ENCODE results near the gene DMRTA1. TPM values are rescaled to one million over a fixed set of nuclear protein-coding genes. Genes with fewer than 3 reads are reported as not detected.
"Not testable (repeated sequence)": the region's sequence is repeated elsewhere in the genome, so short reads cannot be mapped to it uniquely, and the experiment has no call there.

Gene DMRTA1
- total and polyA plus RNA-seq, 2 donors from 2014 or later, result 2.3 to 2.6 TPM

- no peak for DNase-seq
- no peaks in the 10 kb centered on the region for H3K4me1 ChIP-seq (ENCODE audit: control insufficient read depth in 2 of 3, insufficient read depth in 2 of 3, low read depth in 1 of 3, low read length in 3 of 3)
- H3K36me3 ChIP-seq (ENCODE audit: control insufficient read depth in 2 of 3, insufficient read depth in 3 of 3, low read length in 3 of 3), result no peaks in the 10 kb centered on the region
- no peak overlapping the region for H3K27ac ChIP-seq (ENCODE audit: low read depth in 2 of 2, low read length in 2 of 2)
- H3K9me3 ChIP-seq (ENCODE audit: control insufficient read depth in 2 of 3, insufficient read depth in 1 of 3, low read length in 3 of 3), result no peaks in the 10 kb centered on the region
- FAIRE-seq, result no peak
- H3K9ac ChIP-seq (ENCODE audit: low read length in 3 of 3), result no peak overlapping the region
- no peak overlapping the region for H3K4me3 ChIP-seq (ENCODE audit: low read length in 3 of 3)
- TF ChIP-seq, protein P1, sequence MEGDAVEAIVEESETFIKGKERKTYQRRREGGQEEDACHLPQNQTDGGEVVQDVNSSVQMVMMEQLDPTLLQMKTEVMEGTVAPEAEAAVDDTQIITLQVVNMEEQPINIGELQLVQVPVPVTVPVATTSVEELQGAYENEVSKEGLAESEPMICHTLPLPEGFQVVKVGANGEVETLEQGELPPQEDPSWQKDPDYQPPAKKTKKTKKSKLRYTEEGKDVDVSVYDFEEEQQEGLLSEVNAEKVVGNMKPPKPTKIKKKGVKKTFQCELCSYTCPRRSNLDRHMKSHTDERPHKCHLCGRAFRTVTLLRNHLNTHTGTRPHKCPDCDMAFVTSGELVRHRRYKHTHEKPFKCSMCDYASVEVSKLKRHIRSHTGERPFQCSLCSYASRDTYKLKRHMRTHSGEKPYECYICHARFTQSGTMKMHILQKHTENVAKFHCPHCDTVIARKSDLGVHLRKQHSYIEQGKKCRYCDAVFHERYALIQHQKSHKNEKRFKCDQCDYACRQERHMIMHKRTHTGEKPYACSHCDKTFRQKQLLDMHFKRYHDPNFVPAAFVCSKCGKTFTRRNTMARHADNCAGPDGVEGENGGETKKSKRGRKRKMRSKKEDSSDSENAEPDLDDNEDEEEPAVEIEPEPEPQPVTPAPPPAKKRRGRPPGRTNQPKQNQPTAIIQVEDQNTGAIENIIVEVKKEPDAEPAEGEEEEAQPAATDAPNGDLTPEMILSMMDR (IDR thresholded peaks at IDR 0.05; ENCODE audit: borderline replicate concordance, extremely low read depth, insufficient read depth), result no peak
- no peaks in the 10 kb centered on the region for H3K27me3 ChIP-seq (ENCODE audit: control insufficient read depth, insufficient read depth, low read length)
- intact Hi-C loops (cut with DNase I), result no loop called here
These were observed 22.0 kb upstream of the DMRTA1 start for GRCh38 chr9:22424616-22425015.

DNA sequence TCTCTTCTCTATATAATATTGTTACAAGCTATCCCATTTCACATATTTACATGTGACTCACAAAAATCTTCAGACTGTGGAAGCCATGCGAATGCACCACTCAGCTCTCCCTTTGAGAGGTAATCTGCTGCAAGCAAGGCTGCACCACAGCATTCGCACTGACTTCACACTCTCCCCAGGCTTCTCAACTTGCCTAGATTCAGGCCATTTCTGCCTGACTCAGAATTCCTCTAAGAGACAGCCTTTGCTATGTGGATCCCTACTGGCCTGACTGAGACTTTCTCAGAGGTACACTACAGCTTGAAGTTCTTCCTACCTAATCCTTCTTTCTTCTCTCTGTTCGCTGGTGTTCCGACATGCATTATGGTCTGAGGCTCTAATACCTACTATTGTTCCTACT, 21.1 kb upstream of the DMRTA1 start:
- Histone ChIP-seq H3K36me3 (ENCODE audit: control insufficient read depth in 2 of 3, insufficient read depth in 3 of 3, low read length in 3 of 3) (no peaks in the 10 kb centered on the region), H3K9ac (ENCODE audit: low read length in 3 of 3) (no peak overlapping the region), H3K4me1 (ENCODE audit: control insufficient read depth in 2 of 3, insufficient read depth in 2 of 3, low read depth in 1 of 3, low read length in 3 of 3) (no peaks in the 10 kb centered on the region), H3K27ac (ENCODE audit: low read depth in 2 of 2, low read length in 2 of 2) (no peak overlapping the region), H3K4me3 (ENCODE audit: low read length in 3 of 3) (no peak overlapping the region), H3K27me3 (ENCODE audit: control insufficient read depth, insufficient read depth, low read length) (no peaks in the 10 kb centered on the region), H3K9me3 (ENCODE audit: control insufficient read depth in 2 of 3, insufficient read depth in 1 of 3, low read length in 3 of 3) (no peaks in the 10 kb centered on the region)
- DNase-seq (no peak), FAIRE-seq (no peak)
- intact Hi-C loops (cut with DNase I), result no loop called here
- TF ChIP-seq, protein P1 (IDR thresholded peaks at IDR 0.05; ENCODE audit: borderline replicate concordance, extremely low read depth, insufficient read depth), result no peak

DNA sequence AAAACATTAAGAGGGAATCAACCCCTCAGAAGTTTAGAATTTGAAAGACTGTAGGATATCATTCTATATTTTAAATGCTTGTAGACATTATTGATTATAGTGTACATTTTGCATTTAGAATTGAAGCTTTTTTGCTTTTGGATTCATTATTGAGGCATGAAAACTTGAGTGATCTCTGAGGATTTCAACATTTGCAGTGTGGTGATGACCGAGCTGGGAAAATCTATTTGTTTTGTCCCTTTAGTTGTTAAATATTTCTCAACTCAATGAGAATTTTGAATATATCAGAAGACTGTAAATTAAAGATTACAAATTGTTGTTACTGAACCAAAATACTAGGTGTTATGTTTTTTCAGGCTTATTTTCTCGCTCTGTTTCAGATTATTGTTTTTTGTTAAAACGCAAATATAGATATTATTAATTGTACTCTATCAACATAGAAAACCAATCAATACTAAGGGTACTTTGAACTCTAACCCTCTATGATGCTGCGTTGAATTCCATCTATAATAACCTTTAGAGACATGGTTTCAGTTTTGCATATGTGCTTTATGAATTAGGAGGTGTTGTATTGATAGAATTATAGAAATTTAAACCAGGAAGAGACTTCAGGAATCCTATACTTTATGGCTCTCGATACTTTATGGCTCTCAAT, 19.3 kb upstream of the DMRTA1 start:
- TF ChIP-seq, protein P1 (IDR thresholded peaks at IDR 0.05; ENCODE audit: borderline replicate concordance, extremely low read depth, insufficient read depth), result no peak
- FAIRE-seq, result no peak

DNA sequence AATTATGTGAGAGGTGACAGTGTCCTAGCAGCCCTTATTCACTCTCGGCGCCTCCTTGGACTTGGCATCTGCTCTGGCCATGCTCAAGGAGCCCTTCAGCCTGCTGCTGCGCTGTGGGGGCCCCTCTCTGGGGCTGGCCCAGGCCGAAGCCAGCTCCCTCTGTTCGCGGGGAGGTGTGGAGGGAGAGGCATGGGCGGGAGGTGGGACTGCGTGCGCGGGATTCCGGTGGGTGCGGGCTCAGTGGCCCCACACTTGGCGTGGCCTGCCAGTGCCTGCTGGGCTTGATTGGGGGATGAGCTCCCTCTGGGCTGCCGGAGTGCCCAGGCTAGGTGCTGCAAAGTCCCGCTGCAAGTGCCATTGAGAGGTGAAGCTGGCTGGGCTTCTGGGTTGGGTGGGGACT, 12.9 kb upstream of the DMRTA1 start:
- DNase-seq (peak in 1 of 5 donors; percentile 70), FAIRE-seq (no peak)
- TF ChIP-seq, protein P1 (IDR thresholded peaks at IDR 0.05; ENCODE audit: borderline replicate concordance, extremely low read depth, insufficient read depth), result no peak
- intact Hi-C loops (cut with DNase I), result no loop called here
- no peaks in the 10 kb centered on the region for H3K36me3 ChIP-seq (ENCODE audit: control insufficient read depth in 2 of 3, insufficient read depth in 3 of 3, low read length in 3 of 3)
- H3K27ac ChIP-seq (ENCODE audit: low read depth in 2 of 2, low read length in 2 of 2), result no peak overlapping the region
- H3K9me3 ChIP-seq (ENCODE audit: control insufficient read depth in 2 of 3, insufficient read depth in 1 of 3, low read length in 3 of 3), result no peaks in the 10 kb centered on the region
- no peak overlapping the region for H3K4me3 ChIP-seq (ENCODE audit: low read length in 3 of 3)
- H3K4me1 ChIP-seq (ENCODE audit: control insufficient read depth in 2 of 3, insufficient read depth in 2 of 3, low read depth in 1 of 3, low read length in 3 of 3), result no peaks in the 10 kb centered on the region
- no peaks in the 10 kb centered on the region for H3K27me3 ChIP-seq (ENCODE audit: control insufficient read depth, insufficient read depth, low read length)
- H3K9ac ChIP-seq (ENCODE audit: low read length in 3 of 3), result no peak overlapping the region

More for the DNA sequence above, 19.3 kb upstream of the DMRTA1 start:
- no peaks in the 10 kb centered on the region for H3K9me3 ChIP-seq (ENCODE audit: control insufficient read depth in 2 of 3, insufficient read depth in 1 of 3, low read length in 3 of 3)
- no peak overlapping the region for H3K9ac ChIP-seq (ENCODE audit: low read length in 3 of 3)
- no peak overlapping the region for H3K27ac ChIP-seq (ENCODE audit: low read depth in 2 of 2, low read length in 2 of 2)
- no peak for DNase-seq
- H3K4me3 ChIP-seq (ENCODE audit: low read length in 3 of 3), result no peak overlapping the region
- H3K27me3 ChIP-seq (ENCODE audit: control insufficient read depth, insufficient read depth, low read length), result no peaks in the 10 kb centered on the region
- H3K36me3 ChIP-seq (ENCODE audit: control insufficient read depth in 2 of 3, insufficient read depth in 3 of 3, low read length in 3 of 3), result no peaks in the 10 kb centered on the region
- intact Hi-C loops (cut with DNase I), result no loop called here
- no peaks in the 10 kb centered on the region for H3K4me1 ChIP-seq (ENCODE audit: control insufficient read depth in 2 of 3, insufficient read depth in 2 of 3, low read depth in 1 of 3, low read length in 3 of 3)

DNA sequence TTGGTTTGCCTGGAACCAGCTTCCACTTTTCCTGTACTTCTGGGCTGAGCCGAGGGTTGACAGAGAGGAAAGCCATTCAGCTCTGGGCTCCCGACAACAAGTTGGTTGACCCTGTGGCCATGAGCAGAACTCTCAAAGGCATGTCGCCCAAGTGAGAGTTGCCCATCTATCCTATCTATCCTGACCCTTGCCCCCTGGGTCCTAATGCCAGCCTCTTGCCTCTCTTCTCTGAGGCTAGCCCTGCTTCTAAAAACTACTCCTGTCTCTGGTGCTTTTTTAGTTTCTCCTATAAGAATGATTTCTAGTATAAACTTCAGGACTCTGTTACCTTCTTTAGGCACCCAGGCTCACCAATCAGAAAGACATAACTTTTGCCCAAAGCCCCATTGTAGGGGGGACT, 11.4 kb upstream of the DMRTA1 start:
- intact Hi-C loops (cut with DNase I), result not testable (repeated sequence)

More for the DNA sequence above, 11.4 kb upstream of the DMRTA1 start:
- not testable (repeated sequence) for H3K4me1 ChIP-seq (ENCODE audit: control insufficient read depth in 2 of 3, insufficient read depth in 2 of 3, low read depth in 1 of 3, low read length in 3 of 3); DNase-seq; H3K4me3 ChIP-seq (ENCODE audit: low read length in 3 of 3); FAIRE-seq; H3K27me3 ChIP-seq (ENCODE audit: control insufficient read depth, insufficient read depth, low read length); H3K36me3 ChIP-seq (ENCODE audit: control insufficient read depth in 2 of 3, insufficient read depth in 3 of 3, low read length in 3 of 3); H3K9me3 ChIP-seq (ENCODE audit: control insufficient read depth in 2 of 3, insufficient read depth in 1 of 3, low read length in 3 of 3); H3K27ac ChIP-seq (ENCODE audit: low read depth in 2 of 2, low read length in 2 of 2); H3K9ac ChIP-seq (ENCODE audit: low read length in 3 of 3)

Data from kidney (tissue), 14 donors.